A673 (cell line): ENCODE measurements around the gene ZNF160. TPM values are rescaled to one million over a fixed set of nuclear protein-coding genes. Genes with fewer than 3 reads are reported as not detected.

Experiments used
- BruUV-seq: library from RNA; stranded (reverse); fragments of 400-500 nt; replicated peaks from 2 replicates; lab custom pipeline; 2021; lab: Mats Ljungman, UMichigan
- CTCF ChIA-PET: fragments of 300-600 bp; sonication (Branson Sonifier 250); formaldehyde crosslinking; loops from one replicate; lab custom pipeline; 2022; ENCODE audit warnings: antibody characterized with exemption; lab: Charles Lee
- POLR2A ChIA-PET: fragments of 300-600 bp; sonication (Branson Sonifier 250); formaldehyde crosslinking; loops from one replicate; lab custom pipeline; 2022; ENCODE audit warnings: antibody characterized with exemption; ENCODE audit not compliant: low non-redundant PET; lab: Charles Lee
- DNase-seq: peaks from one replicate; pipeline ENCODE4 v3.0.0-alpha.2; 2015; ENCODE audit warnings: low spot score
- H3K27ac ChIP-seq: fragments of 200-600 bp; sonication (generic); 2 replicates; pipeline ENCODE4 v1.5.1; 2016; ENCODE audit warnings: mixed run types, low read depth, mild to moderate bottlenecking, mixed read lengths, antibody characterized with exemption, low read length; ENCODE audit not compliant: poor library complexity, severe bottlenecking
- H3K27me3 ChIP-seq: fragments of 200-600 bp; sonication (generic); replicated peaks from 2 replicates; pipeline ENCODE4 v1.6.1; 2017; ENCODE audit warnings: mixed run types, low read depth, mild to moderate bottlenecking, mixed read lengths, antibody characterized with exemption, low read length; ENCODE audit not compliant: insufficient read depth, poor library complexity
- H3K36me3 ChIP-seq: fragments of 200-600 bp; sonication (generic); 2 replicates; pipeline ENCODE4 v1.6.1; 2016; ENCODE audit warnings: mixed run types, mild to moderate bottlenecking, mixed read lengths, antibody characterized with exemption, low read length; ENCODE audit not compliant: insufficient read depth, poor library complexity, severe bottlenecking
- H3K4me1 ChIP-seq: fragments of 200-600 bp; sonication (generic); 2 replicates; pipeline ENCODE4 v1.6.1; 2017; ENCODE audit warnings: mixed run types, mild to moderate bottlenecking, mixed read lengths, antibody characterized with exemption, low read length; ENCODE audit not compliant: insufficient read depth, poor library complexity, severe bottlenecking
- H3K4me3 ChIP-seq: fragments of 200-600 bp; sonication (generic); 2 replicates; pipeline ENCODE4 v1.5.1; 2016; ENCODE audit warnings: low read depth, mixed run types, mild to moderate bottlenecking, mixed read lengths, low read length; ENCODE audit not compliant: poor library complexity, severe bottlenecking
- H3K9me3 ChIP-seq: fragments of 200-600 bp; sonication (generic); 2 replicates; pipeline ENCODE4 v1.6.1; 2016; ENCODE audit warnings: mixed run types, low read depth, mild to moderate bottlenecking, mixed read lengths, antibody characterized with exemption, low read length; ENCODE audit not compliant: poor library complexity, severe bottlenecking
- CTCF ChIP-seq: fragments of 300-800, 200-600 bp; sonication (generic); conservative IDR thresholded peaks from 2 replicates; pipeline ENCODE4 v1.5.1; 2017; ENCODE audit warnings: low read depth, mild to moderate bottlenecking, antibody characterized with exemption, low read length, moderate library complexity, mixed read lengths
- EZH2 ChIP-seq: fragments of 200-600 bp; sonication (generic); IDR thresholded peaks from 2 replicates; pipeline ENCODE4 v1.6.1; 2017; ENCODE audit warnings: borderline replicate concordance, low read depth, mild to moderate bottlenecking, mixed read lengths, antibody characterized with exemption, low read length; ENCODE audit not compliant: poor library complexity, severe bottlenecking
- intact Hi-C: fragments of 100-400 bp; cut with micrococcal nuclease; formaldehyde crosslinking; loops from one replicate; pipeline ENCODE4 v1.10.0; 2022; ENCODE audit not compliant: unreplicated experiment
- total RNA-seq: library from RNA; stranded (reverse); gene quantifications from 2 replicates; pipeline ENCODE4 v1.2.3, GENCODE V29; 2021

Gene ZNF160
- total RNA-seq, 1 experiment from 2014 or later = 17.4 TPM

- ChIA-PET POLR2A (no interaction called here), CTCF (no interaction called here)
- Histone ChIP-seq H3K36me3 (no peaks in the 10 kb centered on the region), H3K27ac (no peak overlapping the region), H3K4me3 (no peak overlapping the region), H3K27me3 (no peaks in the 10 kb centered on the region), H3K9me3 (peaks cover 16% of the 10 kb centered on the region), H3K4me1 (no peaks in the 10 kb centered on the region)
- DNase-seq = no peak
- intact Hi-C loops = no loop called here
- TF ChIP-seq CTCF = no peak
- TF ChIP-seq EZH2 = no peak
- no TSS peak for BruUV-seq
Observed at GRCh38 chr19:53057904-53058580, 45.2 kb downstream of the ZNF160 start.

GRCh38 chr19:53055117-53055516, 48.1 kb downstream of the ZNF160 start:
- TF ChIP-seq CTCF = no peak
- TF ChIP-seq EZH2 = no peak
- no TSS peak for BruUV-seq
- no peak for DNase-seq
- Histone ChIP-seq H3K27me3 (no peaks in the 10 kb centered on the region), H3K4me1 (no peaks in the 10 kb centered on the region), H3K4me3 (no peak overlapping the region), H3K9me3 (peaks cover 4% of the 10 kb centered on the region), H3K27ac (no peak overlapping the region), H3K36me3 (no peaks in the 10 kb centered on the region)
- intact Hi-C loops = no loop called here
- ChIA-PET POLR2A (no interaction called here), CTCF (no interaction called here)

GRCh38 chr19:53047379-53047778, 55.8 kb downstream of the ZNF160 start:
- no TSS peak for BruUV-seq
- peaks cover 7% of the 10 kb centered on the region for H3K9me3 ChIP-seq
- H3K4me3 ChIP-seq = no peak overlapping the region
- DNase-seq = no peak
- H3K27me3 ChIP-seq = no peaks in the 10 kb centered on the region
- POLR2A ChIA-PET = no interaction called here
- no peak overlapping the region for H3K27ac ChIP-seq
- H3K4me1 ChIP-seq = no peaks in the 10 kb centered on the region
- no peaks in the 10 kb centered on the region for H3K36me3 ChIP-seq
- CTCF ChIA-PET = no interaction called here
- intact Hi-C loops = no loop called here
- TF ChIP-seq EZH2 (no peak), CTCF (no peak)
